ENCODE measurements around the gene PROS1.

- TF ChIP-seq CTCF (IDR thresholded peaks at IDR 0.05; ENCODE audit: low read depth, low read length) = no peak
- TF ChIP-seq POLR2A (IDR thresholded peaks at IDR 0.05; ENCODE audit: extremely low read depth, insufficient read length) = no peak
These were observed 43.7 kb downstream of the PROS1 start for GRCh38 chr3:93930041-93930440.

Measured in NB4 (cell line).